ENCODE results near the gene MRPL14.

The MRPL14 gene

GRCh38 chr6:44127186-44128019 lies at the start of gene MRPL14, which contains the start of gene TMEM63B:
Gene MRPL14, minus strand, starts transcription at chr6:44127452. Its CDS starts 10,841 bp downstream, at chr6:44116611.
Gene TMEM63B, plus strand, starts transcription at chr6:44127554. Its CDS starts 7,031 bp downstream, at chr6:44134585.
- peak; percentile 28 to 90 (median 81) for DNase-seq

- DNase-seq: no peak
Measured at GRCh38 chr6:44176130-44176761, 49.0 kb upstream of the MRPL14 start.

GRCh38 chr6:44172731-44173500 lies 45.7 kb upstream of the MRPL14 start:
- peak in 56 of 58 donors; percentile 10 to 89 (median 60) for DNase-seq

- DNase-seq: no peak
Measured at GRCh38 chr6:44171899-44172546, 44.8 kb upstream of the MRPL14 start.

GRCh38 chr6:44169886-44170570 lies 42.8 kb upstream of the MRPL14 start:
- DNase-seq: no peak

GRCh38 chr6:44169154-44169553 lies 41.9 kb upstream of the MRPL14 start:
- no peak for DNase-seq

GRCh38 chr6:44167567-44167966 lies 40.3 kb upstream of the MRPL14 start:
- DNase-seq: no peak

- DNase-seq: no peak
Measured at GRCh38 chr6:44166591-44167184, 39.4 kb upstream of the MRPL14 start.

- no peak for DNase-seq
Measured at GRCh38 chr6:44166116-44166515, 38.9 kb upstream of the MRPL14 start.

GRCh38 chr6:44162876-44163625 lies 35.8 kb upstream of the MRPL14 start:
- no peak for DNase-seq

- no peak for DNase-seq
Measured at GRCh38 chr6:44161997-44162338, 34.7 kb upstream of the MRPL14 start.

- no peak for DNase-seq
Measured at GRCh38 chr6:44158770-44159228, 31.5 kb upstream of the MRPL14 start, which contains the start of gene CAPN11. Gene CAPN11, plus strand, starts transcription at chr6:44158820. Its CDS starts 29 bp downstream, at chr6:44158849.

- DNase-seq: no peak
Measured at GRCh38 chr6:44157152-44157521, 29.9 kb upstream of the MRPL14 start.

GRCh38 chr6:44156494-44157151 lies 29.4 kb upstream of the MRPL14 start:
- DNase-seq: no peak

- DNase-seq: no peak
Measured at GRCh38 chr6:44154067-44154466, 26.8 kb upstream of the MRPL14 start.

- no peak for DNase-seq
Measured at GRCh38 chr6:44152533-44152932, 25.3 kb upstream of the MRPL14 start.

- DNase-seq: no peak
Measured at GRCh38 chr6:44152109-44152461, 24.8 kb upstream of the MRPL14 start.

- DNase-seq: peak in 49 of 58 donors; percentile 6 to 73 (median 33)
Measured at GRCh38 chr6:44151348-44152108, 24.3 kb upstream of the MRPL14 start.
